ENCODE data around the gene NAV2.

The NAV2 gene

DNA sequence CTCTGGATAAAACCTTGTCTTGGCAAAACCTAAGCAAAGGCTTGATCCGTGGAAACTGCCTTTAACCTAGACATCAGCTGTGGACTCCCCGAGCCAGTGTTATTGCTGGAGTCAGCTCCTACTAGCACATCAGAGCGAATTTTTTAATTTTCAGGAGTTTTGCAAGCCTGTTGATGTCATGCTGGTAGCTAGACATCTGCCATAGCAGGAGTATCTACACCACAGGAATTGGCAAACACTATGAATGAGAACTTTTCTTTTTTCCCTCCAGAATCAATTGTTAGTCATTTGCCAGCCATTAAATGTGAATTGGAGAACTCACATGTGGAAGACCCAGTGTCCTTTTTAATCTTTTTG lies 201.2 kb downstream of the NAV2 start:
- DNase-seq (ENCODE audit: low read depth) = no peak
- no peak overlapping the region for H3K4me3 ChIP-seq (replicated peaks; ENCODE audit: low read depth, low read length)
- no peak for TF ChIP-seq CTCF (IDR thresholded peaks at IDR 0.05; ENCODE audit: low read length, missing control alignments)

GRCh38 chr11:19915808-19916207 lies 203.2 kb downstream of the NAV2 start:
- no peak for TF ChIP-seq CTCF (IDR thresholded peaks at IDR 0.05; ENCODE audit: low read length, missing control alignments)
- H3K4me3 ChIP-seq (replicated peaks; ENCODE audit: low read depth, low read length) = no peak overlapping the region
- DNase-seq (ENCODE audit: low read depth) = no peak

GRCh38 chr11:19917069-19917468 lies 204.4 kb downstream of the NAV2 start:
- H3K4me3 ChIP-seq (replicated peaks; ENCODE audit: low read depth, low read length) = no peak overlapping the region
- no peak for TF ChIP-seq CTCF (IDR thresholded peaks at IDR 0.05; ENCODE audit: low read length, missing control alignments)
- no peak for DNase-seq (ENCODE audit: low read depth)

DNA sequence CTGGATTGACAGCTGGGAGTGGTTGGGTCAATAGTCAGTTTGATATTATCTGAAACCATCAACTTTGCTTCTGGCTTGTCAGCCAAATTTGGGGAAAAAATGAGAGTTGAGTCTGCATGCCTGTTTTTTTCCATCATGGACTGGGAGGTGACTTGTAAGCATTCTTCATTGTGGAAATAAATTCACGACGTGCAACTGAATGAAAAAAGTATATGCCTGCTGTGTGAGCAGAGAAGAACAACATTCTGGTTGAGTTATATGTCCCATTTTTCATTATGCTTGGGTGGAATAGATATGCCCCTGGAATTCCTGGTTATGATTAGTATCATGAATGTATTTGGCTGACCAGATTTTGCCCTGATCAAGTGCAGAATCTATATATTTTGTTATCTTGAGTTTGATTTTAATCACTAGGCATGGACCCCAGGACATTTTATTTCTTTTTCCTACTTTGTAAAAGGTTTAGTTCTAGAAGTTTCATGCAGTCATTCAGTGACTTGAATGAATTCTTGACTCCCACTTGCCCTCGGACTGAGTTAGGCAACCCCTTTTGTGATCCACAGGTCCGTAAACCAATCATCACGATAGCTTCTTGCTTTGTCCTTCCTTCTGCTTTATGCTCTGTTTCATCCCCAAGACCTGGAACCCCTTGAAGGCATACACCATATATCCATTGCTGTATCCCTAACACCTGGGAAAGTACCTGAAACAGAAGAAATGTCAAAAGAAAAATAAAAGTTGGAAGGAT lies 205.8 kb downstream of the NAV2 start:
- peak; percentile 64 for DNase-seq (ENCODE audit: low read depth)
- no peak for TF ChIP-seq CTCF (IDR thresholded peaks at IDR 0.05; ENCODE audit: low read length, missing control alignments)
- no peak overlapping the region for H3K4me3 ChIP-seq (replicated peaks; ENCODE audit: low read depth, low read length)

DNA sequence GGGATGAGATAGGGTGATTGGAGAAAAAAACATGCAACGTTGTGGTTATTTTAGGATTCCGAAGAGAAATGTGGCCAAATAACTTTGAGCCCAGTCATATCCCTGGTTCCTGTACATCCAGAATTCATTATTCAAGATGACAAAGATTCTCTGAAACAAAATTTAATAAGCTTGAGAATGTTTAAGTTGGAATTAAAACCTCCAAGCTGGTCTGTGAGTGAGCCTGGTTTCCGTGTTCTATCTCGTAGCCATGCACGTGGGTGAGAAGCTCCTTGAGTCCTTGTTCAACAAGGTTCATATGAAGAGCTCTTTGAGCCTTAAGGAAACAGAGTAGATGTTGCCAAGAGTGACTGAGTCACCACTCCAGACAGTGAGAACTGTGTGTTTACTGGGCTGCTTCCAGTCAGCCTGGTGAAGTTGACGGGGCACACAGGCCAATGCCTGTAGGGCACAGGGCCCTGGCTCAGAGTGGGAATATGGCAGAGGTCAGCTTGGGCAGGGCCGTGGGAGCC lies 206.5 kb downstream of the NAV2 start:
- H3K4me3 ChIP-seq (replicated peaks; ENCODE audit: low read depth, low read length) = no peak overlapping the region
- no peak for TF ChIP-seq CTCF (IDR thresholded peaks at IDR 0.05; ENCODE audit: low read length, missing control alignments)
- DNase-seq (ENCODE audit: low read depth) = peak; percentile 95

- no peak for DNase-seq (ENCODE audit: low read depth)
- TF ChIP-seq CTCF (IDR thresholded peaks at IDR 0.05; ENCODE audit: low read length, missing control alignments) = no peak
- no peak overlapping the region for H3K4me3 ChIP-seq (replicated peaks; ENCODE audit: low read depth, low read length)
Measured at GRCh38 chr11:19920982-19921381, 208.3 kb downstream of the NAV2 start.

Measured in fibroblast of pulmonary artery (primary cell).